Ectodermal cell (in vitro differentiated cells): ENCODE measurements around the gene ARHGAP15.

ENCODE experiments used
- H3K27ac ChIP-seq: 2 replicates; pipeline ENCODE4 v1.7.0; 2013; ENCODE audit warnings: mild to moderate bottlenecking, low read depth, low read length; ENCODE audit not compliant: insufficient read depth, poor library complexity, severe bottlenecking
- H3K27me3 ChIP-seq: 2 replicates; pipeline ENCODE4 v1.7.0; 2013; ENCODE audit warnings: mild to moderate bottlenecking, low read length; ENCODE audit not compliant: insufficient read depth, control insufficient read depth, poor library complexity, severe bottlenecking
- H3K36me3 ChIP-seq: one replicate; pipeline ENCODE4 v1.7.0; 2013; ENCODE audit warnings: low read length; ENCODE audit not compliant: control insufficient read depth, insufficient read depth
- H3K4me1 ChIP-seq: one replicate; pipeline ENCODE4 v1.7.0; 2013; ENCODE audit warnings: low read length; ENCODE audit not compliant: control insufficient read depth, insufficient read depth
- H3K4me3 ChIP-seq: 2 replicates; pipeline ENCODE4 v1.7.0; 2013; ENCODE audit warnings: low read depth, low read length, control low read depth; ENCODE audit not compliant: insufficient read depth
- H3K9me3 ChIP-seq: 2 replicates; pipeline ENCODE4 v1.7.0; 2013; ENCODE audit warnings: mild to moderate bottlenecking, low read length, moderate library complexity; ENCODE audit not compliant: control insufficient read depth
- WGBS, 2 experiments: methylation state at CpG; one replicate each; pipeline ENCODE4 v1.1.7; 2013; ENCODE audit warnings: missing lambda C conversion rate in 2 of 2; 5-methylcytosine and 5-hydroxymethylcytosine counted together

The ARHGAP15 gene

GRCh38 chr2:143217512-143218115 is 88.4 kb downstream of the ARHGAP15 start:
- Histone ChIP-seq H3K27ac (no peak overlapping the region), H3K36me3 (no peaks in the 10 kb centered on the region), H3K9me3 (no peaks in the 10 kb centered on the region), H3K4me3 (no peak overlapping the region), H3K4me1 (no peaks in the 10 kb centered on the region), H3K27me3 (no peaks in the 10 kb centered on the region)
- 83 to 94% methylated on average over 1 of the region's 1 CpG for WGBS, 2 experiments

GRCh38 chr2:143218621-143219020 is 89.4 kb downstream of the ARHGAP15 start:
- H3K27ac ChIP-seq, result no peak overlapping the region
- no peaks in the 10 kb centered on the region for H3K36me3 ChIP-seq
- 93% methylated on average over 6 of the region's 6 CpGs for WGBS, 2 experiments
- H3K4me3 ChIP-seq, result no peak overlapping the region
- H3K4me1 ChIP-seq, result no peaks in the 10 kb centered on the region
- H3K9me3 ChIP-seq, result no peaks in the 10 kb centered on the region
- H3K27me3 ChIP-seq, result no peaks in the 10 kb centered on the region

DNA sequence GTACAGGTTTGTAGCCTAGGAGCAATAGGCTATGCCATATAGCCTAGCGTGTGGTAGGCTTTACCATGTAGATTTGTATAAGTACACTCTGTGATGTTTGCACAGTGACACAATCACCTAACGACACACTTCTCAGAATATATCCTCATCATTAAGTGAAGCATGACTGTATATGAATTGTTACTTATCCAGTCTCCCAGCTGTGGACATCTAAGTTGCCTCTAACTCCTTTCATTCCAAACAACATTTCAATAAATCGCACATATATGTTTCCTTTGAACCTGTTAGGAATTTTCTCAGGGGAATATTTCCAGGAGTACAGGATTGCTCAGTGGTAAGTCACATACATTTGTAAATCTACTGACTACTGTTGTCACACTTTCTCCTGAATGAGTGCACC is 90.0 kb downstream of the ARHGAP15 start:
- whole genome bisulfite sequencing, 2 experiments, result 96 to 100% methylated on average over 2 to 3 of the region's 3 CpGs
- Histone ChIP-seq H3K27me3 (no peaks in the 10 kb centered on the region), H3K9me3 (no peaks in the 10 kb centered on the region)

GRCh38 chr2:143223556-143223955 is 94.3 kb downstream of the ARHGAP15 start:
- no peak overlapping the region for H3K27ac ChIP-seq
- H3K36me3 ChIP-seq, result no peaks in the 10 kb centered on the region
- H3K4me1 ChIP-seq, result no peaks in the 10 kb centered on the region
- no peak overlapping the region for H3K4me3 ChIP-seq
- 96 to 98% methylated on average over 1 of the region's 1 CpG for WGBS, 2 experiments
- no peaks in the 10 kb centered on the region for H3K27me3 ChIP-seq
- no peaks in the 10 kb centered on the region for H3K9me3 ChIP-seq

More for the DNA sequence above, 90.0 kb downstream of the ARHGAP15 start:
- no peaks in the 10 kb centered on the region for H3K4me1 ChIP-seq
- H3K27ac ChIP-seq, result no peak overlapping the region
- no peaks in the 10 kb centered on the region for H3K36me3 ChIP-seq
- no peak overlapping the region for H3K4me3 ChIP-seq

GRCh38 chr2:143225931-143226330 is 96.7 kb downstream of the ARHGAP15 start:
- WGBS, 2 experiments, result 96% methylated on average over 4 of the region's 4 CpGs

GRCh38 chr2:143226714-143227541 is 97.7 kb downstream of the ARHGAP15 start:
- H3K4me1 ChIP-seq, result peaks cover 15% of the 10 kb centered on the region
- 92 to 99% methylated on average over 4 of the region's 5 CpGs for WGBS, 2 experiments
- no peak overlapping the region for H3K27ac ChIP-seq
- no peaks in the 10 kb centered on the region for H3K27me3 ChIP-seq
- H3K36me3 ChIP-seq, result no peaks in the 10 kb centered on the region
- no peaks in the 10 kb centered on the region for H3K9me3 ChIP-seq
- no peak overlapping the region for H3K4me3 ChIP-seq

More at GRCh38 chr2:143225931-143226330, 96.7 kb downstream of the ARHGAP15 start:
- H3K27me3 ChIP-seq, result no peaks in the 10 kb centered on the region
- H3K4me3 ChIP-seq, result no peak overlapping the region
- H3K4me1 ChIP-seq, result peaks cover 15% of the 10 kb centered on the region
- no peaks in the 10 kb centered on the region for H3K36me3 ChIP-seq
- no peak overlapping the region for H3K27ac ChIP-seq
- H3K9me3 ChIP-seq, result no peaks in the 10 kb centered on the region

GRCh38 chr2:143229411-143229810 is 100.2 kb downstream of the ARHGAP15 start:
- Histone ChIP-seq H3K4me1 (peaks cover 15% of the 10 kb centered on the region), H3K27me3 (no peaks in the 10 kb centered on the region), H3K36me3 (no peaks in the 10 kb centered on the region), H3K9me3 (no peaks in the 10 kb centered on the region), H3K27ac (peak overlapping the region; percentile 18), H3K4me3 (no peak overlapping the region)
- WGBS, 2 experiments, result 21 to 27% methylated on average over 5 of the region's 5 CpGs

- H3K27me3 ChIP-seq, result no peaks in the 10 kb centered on the region
- 0% methylated on average over 2 of the region's 2 CpGs for WGBS, 2 experiments
- no peaks in the 10 kb centered on the region for H3K9me3 ChIP-seq
- H3K36me3 ChIP-seq, result no peaks in the 10 kb centered on the region
- H3K4me1 ChIP-seq, result peaks cover 15% of the 10 kb centered on the region
- H3K27ac ChIP-seq, result peak overlapping the region; percentile 18
- H3K4me3 ChIP-seq, result no peak overlapping the region
Measured at GRCh38 chr2:143229952-143230351, 100.7 kb downstream of the ARHGAP15 start.

DNA sequence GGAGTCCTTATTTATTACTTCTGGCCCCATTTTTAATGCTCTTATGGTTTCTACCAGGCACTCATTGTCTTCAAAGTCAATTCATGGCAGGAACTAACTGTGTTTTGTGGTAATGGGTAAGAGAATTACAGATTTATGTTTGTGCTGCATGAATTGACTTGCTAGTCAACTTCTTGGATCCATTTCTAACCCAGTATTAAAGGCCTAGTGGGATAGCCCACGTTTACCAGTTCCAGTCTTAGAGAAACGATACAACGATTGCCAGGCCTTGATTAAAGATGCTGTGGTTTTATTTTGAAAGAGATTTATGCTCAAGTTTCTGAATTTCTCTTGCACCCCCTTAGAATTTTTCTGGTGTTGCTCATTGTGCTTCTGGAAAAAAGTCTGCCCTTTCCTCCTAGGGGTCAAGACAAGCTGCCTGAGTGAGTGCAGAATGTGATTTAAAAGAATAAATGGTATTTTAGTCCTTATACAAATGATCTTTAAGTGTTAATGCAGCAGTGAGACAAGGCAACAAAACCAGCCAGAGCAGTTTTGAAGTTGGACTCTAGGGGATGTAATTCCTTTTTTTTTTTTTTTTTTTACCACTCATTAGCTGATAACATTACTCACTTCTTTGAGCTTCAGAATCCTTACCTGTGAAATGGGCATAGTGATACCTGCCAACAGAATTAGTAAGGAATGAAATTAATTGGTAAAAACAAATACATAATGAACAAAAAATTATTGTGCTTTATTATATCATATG is 101.5 kb downstream of the ARHGAP15 start:
- 65 to 76% methylated on average over 3 of the region's 3 CpGs for WGBS, 2 experiments
- Histone ChIP-seq H3K27me3 (no peaks in the 10 kb centered on the region), H3K4me3 (no peak overlapping the region), H3K4me1 (peaks cover 15% of the 10 kb centered on the region), H3K27ac (peak overlapping the region; percentile 42), H3K36me3 (no peaks in the 10 kb centered on the region), H3K9me3 (no peaks in the 10 kb centered on the region)

DNA sequence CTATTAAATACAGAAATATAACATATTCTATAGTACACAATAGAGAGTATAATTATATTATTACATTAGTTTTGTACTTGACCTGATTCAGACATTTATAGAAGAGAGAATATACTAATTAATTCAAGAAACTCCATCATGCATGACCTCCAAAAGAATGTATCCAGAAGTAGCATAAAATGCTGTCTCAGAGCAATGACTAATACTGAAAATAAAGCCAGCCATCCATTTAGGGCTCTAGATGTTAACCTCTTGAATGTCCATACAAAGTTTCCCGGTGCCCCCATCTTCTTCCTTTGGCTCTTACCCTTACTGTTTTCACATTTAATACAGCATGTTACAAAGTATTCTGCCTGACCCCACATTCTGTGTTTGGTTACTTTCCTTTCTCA is 102.0 kb downstream of the ARHGAP15 start:
- Histone ChIP-seq H3K36me3 (no peaks in the 10 kb centered on the region), H3K4me1 (peaks cover 15% of the 10 kb centered on the region), H3K27ac (no peak overlapping the region), H3K9me3 (no peaks in the 10 kb centered on the region), H3K4me3 (no peak overlapping the region), H3K27me3 (no peaks in the 10 kb centered on the region)
- 88 to 91% methylated on average over 1 of the region's 1 CpG for WGBS, 2 experiments
